GM21515 (cell line): ENCODE measurements around the gene TTC4.

Source experiments
- ATAC-seq: cut with Tn5 transposase; IDR thresholded peaks from one replicate; pipeline ENCODE4 v1.9.1; 2021; ENCODE audit not compliant: unreplicated experiment

Gene TTC4

DNA sequence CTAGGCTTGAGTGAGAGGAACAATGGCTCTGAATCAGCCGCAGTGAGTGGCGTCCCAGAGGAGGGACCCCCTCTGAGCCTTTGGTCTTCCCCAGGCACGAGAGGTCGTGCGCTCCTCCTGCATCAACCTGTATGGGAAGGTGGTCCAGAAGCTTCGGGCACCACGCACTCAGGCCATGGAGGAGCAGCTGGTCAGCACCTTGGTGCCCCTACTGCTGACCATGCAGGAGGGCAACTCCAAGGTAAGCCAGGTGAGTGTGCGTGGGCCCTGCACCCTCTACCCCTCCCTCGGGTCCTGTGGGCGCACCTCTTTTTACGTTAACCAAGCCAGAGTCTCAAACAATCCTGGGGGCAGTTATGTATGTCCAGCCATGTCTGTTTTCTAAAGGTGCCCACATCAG is 13.7 kb upstream of the TTC4 start:
- ATAC-seq: no peak

DNA sequence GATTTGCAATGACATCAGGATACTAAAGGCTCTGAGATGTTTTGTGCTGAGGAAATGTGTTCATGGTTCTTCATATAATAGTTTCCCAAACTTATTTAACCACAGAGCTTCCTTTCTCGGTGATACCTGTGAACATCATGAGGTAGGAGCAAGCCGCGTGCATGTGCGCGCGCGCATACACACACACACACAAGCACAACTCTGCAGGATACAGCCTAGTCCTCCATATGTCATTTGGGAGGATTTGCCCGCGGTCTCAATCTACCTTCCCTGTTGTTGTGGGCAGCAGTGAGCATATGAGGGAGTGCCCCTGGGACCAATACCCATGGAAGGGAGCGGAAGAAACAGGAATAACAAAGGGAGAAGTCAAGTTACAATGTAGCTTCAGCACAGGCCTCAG is 12.2 kb upstream of the TTC4 start:
- ATAC-seq: no peak

DNA sequence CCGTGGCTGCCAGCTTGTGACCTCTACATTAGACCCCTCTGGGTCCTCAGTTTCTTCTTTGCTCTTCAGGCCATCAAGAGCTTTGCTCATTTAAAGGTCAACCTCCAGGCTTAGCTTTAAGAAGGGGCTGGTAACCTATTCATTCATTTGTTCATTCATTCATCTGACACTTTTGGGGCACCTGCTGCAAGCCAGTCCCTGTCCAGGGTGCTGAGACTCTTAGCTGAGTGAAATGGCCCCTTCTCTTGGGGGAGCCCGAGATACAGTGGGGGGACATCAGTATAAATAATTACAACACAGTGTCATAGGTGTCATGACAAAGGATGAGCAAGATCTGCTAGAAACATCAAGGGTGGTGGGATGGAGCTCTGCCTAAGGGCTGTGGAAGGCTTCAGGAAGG is 10.5 kb upstream of the TTC4 start:
- ATAC-seq: no peak

DNA sequence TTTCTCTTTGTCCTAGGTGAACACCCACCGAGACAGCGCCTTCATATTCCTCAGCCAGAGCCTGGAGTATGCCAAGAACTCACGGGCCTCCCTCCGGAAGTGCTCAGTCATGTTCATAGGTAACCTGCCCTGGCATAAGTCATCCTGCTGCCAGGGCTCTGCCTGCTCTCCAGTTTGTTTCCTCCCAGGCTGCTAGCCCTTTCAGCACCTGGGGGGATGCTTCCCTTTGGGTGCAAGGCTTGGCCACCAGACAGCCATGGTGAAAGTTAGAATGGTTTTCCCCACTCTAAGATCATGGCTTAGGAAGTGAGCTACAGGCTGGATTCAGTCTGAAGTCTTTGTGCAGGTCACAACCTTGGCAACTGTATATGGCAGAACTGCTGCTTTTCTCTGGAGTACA is 9.2 kb upstream of the TTC4 start:
- no peak for ATAC-seq

DNA sequence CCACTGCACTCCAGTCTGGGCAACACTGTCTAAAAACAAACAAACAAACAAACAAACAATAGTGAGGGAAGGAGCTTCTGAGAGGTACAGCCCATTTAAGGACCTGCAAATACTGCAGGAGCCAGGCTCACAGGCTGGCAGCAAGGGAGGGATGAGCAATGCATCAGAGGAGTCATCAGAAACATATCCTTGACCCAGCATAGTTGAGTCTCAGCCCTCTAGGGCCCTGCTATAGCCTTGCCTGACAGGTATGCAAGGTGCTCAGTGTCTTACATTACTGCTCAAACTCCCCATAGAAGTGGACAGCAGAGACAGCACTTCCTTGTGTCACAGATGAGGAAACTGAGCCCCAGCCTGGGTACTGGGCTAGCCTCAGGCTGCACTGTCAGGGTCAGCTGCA is 7.3 kb upstream of the TTC4 start:
- no peak for ATAC-seq

DNA sequence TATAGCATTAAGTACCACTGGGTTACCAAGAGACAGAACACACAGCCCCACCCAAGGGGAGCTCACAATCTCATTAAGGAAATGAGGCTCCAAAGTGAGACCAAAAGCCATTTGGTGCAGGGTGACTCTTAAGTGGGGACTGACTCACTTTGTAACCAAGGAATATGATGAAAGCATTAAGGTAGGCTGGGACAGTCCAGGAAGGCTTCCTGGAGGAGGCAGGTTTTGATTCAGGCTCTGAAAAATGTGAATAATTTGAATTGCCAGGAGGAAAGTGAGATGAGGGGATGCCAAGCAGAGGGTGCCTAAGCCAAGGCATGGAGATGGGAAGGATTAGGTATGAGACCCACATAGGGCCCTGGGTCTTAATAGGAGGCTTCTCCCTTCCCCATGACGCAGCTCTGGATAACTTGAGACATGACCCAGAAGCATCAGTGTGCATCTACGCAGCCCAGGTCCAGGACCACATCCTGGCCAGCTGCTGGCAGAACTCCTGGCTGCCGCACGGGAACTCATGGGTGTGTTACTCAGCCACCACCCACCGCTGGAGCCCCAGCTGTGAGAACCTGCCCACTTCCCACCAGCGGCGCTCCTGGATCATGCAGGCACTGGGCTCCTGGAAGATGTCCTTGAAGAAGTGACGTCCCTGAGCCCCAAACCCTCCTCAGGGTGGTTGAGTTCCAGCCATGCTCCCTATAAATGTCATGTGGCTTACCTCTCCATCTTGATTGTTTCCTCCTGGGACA is 5.9 kb upstream of the TTC4 start:
- no peak for ATAC-seq

DNA sequence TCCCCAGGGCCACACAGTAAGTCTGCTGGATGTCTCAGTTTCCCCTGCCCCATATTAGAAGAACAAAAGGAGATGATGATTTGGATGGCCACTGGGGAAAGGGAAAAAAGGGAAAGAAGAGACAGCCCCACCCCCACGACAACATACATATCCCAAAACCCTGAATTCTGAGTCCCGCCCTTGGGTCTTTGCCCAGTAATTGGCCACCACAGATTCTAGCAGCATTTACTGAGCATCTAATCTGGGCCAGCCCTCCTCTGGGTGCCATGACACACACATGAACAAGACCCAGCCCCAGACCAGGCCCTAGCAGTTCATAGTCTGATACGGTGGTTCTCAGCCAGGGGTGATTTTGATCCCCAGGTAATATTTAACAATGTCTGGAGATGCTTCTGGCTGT is 5.2 kb upstream of the TTC4 start:
- ATAC-seq: no peak

DNA sequence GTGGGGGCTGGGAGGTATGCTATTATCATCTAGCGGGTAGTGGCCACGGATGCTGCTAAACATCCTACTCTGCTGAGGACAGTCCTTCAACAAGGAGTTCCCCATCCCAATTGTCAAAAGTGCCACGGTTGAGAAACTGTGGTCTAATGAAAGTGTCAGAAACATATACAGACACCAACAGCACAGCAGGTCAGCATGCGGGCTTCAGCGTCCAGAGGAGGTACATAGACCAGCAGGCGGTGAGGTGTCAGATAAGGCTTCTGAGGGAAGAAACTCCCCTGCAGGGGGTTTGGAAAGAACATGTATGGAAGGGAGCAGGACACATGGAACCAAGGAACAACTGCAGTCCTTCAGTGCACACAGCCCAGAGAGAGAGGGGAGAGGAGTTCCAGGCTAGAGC is 4.8 kb upstream of the TTC4 start:
- ATAC-seq: no peak

DNA sequence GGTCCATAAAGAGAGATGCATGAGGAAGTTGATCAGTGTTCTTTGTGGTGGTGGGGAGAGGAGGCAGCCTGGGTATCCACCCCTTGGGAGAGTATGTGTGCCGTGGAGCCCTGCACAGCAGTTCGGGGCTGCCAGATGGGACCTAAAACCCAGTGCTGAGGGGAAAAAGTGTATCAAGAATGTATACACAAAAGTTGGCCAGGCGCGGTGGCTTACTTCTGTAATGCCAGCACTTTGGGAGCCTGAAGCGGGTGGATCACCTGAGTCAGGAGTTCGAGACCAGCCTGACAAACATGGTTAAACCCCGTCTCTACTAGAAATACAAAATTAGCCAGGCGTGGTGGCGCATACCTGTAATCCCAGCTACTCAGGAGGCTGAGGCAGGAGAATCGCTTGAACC is 4.1 kb upstream of the TTC4 start:
- ATAC-seq: no peak

DNA sequence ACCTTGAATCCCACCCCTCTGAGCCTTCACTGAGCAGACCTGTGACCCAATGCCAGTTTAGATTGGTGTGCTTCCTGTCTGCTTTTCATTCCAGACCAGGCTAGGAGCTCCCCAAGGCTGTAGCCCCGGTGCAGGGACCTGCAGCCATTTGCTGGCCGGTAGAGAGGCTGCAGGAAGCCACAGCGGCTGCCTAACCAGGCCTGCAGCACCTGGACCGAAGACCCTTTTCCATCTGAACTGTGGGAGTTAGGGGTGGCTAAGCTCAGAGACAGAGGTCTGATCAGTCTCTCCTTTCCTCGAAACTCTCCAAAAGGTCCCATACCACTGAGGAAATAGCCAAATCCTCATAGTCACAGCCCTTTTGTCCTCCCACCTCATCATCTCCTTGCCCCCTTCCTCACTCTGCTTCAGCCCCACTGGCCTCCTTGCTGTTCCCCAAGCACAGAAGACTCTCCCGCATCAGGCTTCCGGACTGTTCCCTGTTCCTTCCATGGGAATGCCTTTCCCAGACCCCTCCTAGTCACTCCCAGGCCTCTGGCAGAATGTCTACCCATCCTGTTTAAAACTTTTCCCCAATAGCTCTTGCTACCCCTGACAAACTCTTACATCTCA is 674 bp upstream of the TTC4 start:
- ATAC-seq: no peak

DNA sequence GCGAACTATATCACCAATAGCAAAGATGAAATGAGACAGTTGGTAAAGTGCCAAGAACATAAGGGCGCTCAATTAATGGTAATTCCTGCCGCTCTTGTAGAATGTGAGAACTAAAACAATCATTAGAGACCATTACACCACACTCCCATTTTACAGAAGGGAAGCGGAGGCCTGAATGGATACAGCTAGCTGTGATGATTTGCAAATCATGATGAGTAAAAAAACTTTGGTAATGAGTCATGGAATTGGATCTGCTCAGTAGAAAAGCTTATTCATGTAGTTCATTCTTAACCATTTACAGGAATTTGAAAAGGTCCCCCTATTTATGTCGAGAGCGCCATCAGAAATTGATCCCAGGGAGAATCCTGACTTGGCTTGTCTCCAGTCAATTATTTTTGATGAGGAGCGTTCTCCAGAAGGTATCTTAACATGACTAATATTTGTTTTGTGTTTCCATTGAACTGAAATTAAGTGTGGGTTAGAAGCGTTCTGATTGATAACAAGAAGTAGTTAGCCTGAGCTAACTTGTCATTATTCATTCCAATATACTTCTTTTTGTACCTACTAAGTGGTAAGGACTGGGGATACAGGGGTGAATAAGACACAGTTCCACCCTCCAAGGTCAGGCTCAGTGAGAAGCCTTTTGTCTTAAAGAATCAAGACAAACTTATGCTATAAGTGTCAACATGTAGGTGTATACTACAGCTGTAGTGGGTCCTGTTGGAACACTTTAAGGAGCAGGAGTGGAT is 812 bp downstream of the TTC4 start:
- no peak for ATAC-seq

DNA sequence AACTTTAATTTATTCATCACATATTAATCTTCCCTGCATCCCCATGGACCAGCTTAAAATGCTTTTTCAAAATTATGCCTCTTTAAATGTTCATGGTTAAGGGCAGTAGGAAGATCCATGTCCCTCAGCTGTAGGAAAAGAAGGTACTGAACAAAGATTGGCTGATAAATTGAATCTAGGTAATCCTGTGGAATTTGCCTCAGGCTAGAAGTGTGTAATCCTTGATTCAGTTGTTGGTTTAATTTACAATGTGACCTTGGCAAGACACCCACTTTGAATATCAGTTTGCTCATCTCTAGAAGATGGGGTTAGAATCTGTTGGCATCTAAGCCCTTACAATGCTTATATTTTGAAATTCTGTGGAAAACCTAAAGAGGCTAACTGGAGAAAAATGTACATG is 6.1 kb downstream of the TTC4 start:
- no peak for ATAC-seq

DNA sequence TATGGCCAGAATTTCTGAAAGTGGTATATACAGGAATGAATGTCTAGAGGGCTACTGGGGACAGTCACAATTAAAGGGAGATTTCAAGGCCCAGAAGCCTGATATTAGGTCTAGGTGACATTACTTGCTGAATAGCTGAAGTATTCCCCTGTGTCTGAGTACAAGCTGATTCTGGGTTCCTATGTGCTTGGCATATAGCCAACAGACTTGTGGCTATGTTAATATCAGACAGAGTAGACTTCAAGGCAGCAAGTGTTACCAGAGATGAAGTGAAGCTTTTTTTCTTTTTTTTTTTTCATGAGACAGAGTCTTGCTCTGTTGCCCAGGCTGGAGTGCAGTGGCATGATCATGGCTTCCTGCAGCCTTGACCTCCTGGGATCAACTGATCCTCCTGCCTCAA is 8.3 kb downstream of the TTC4 start:
- no peak for ATAC-seq

DNA sequence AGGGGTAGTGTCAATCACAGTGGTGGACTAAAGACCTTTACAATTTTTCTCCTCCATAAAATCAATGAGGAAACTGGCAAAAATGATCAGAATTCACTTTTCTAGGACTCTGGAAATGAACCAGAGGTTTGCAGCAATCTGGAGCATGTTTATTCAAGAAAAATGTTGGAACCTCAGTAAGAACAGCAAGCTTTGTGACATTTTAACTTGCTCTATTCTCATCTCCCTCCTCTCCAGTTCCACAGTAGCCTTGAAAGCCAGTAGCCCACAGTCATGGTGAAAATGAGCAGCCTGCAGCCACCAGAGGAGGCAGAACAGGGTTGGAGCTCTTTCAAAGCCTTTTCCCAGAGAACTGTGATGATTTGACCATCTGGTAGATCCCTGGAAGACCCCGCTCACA is 9.1 kb downstream of the TTC4 start:
- ATAC-seq: no peak

DNA sequence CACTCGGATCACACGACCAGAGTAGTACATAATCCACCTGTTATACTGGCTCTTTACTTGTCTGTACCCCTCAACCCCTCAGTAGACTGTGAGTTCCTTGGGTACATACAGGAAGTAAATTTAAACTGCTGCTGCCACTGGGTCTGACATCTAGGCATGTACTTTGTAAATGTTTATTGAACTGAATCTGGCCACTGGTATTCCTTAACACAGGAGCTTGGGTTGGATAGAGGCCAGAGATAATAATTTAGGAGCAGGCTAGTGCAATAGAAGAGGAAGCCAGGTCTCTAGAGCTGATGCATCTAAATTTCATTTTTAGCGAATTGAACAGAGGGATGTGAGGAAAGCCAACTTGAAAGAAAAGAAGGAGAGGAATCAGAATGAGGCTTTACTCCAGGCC is 12.4 kb downstream of the TTC4 start:
- ATAC-seq: no peak

DNA sequence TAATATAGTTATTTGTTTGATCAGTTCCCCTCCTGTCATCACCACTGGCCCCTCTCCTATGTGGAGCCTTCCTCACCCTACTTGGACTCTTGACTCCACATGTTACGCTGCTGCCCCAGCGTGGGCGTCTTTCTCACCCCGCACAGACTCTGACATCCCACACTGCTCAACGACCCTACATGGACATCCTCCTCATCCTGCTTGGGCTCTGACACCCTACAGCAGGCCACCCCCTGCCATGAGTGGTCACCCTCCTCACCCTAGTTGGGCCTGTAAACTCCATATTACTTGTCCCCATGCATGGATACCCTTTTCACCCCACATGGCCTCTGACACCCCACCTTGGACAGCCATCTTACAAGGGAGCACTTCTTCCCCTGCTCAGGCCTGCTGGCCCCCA is 21.0 kb downstream of the TTC4 start:
- ATAC-seq: no peak

DNA sequence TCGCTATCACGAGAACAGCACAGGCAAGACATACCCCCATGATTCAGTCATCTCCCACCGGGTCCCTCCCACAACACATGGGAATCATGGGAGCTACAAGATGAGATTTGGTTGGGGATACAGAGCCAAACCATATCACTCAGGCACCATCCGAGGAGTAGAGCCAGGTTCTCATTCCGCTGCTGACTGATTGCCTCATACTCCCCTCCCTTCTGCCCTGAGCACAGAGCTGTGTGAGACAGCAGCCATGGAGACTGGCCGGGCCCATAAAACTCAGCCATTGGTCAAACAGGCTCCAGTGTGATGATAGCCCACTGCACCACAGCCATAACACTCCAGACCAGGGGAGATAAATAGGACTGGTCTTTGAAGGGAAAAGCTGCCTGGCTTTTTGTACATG is 22.6 kb downstream of the TTC4 start:
- no peak for ATAC-seq

DNA sequence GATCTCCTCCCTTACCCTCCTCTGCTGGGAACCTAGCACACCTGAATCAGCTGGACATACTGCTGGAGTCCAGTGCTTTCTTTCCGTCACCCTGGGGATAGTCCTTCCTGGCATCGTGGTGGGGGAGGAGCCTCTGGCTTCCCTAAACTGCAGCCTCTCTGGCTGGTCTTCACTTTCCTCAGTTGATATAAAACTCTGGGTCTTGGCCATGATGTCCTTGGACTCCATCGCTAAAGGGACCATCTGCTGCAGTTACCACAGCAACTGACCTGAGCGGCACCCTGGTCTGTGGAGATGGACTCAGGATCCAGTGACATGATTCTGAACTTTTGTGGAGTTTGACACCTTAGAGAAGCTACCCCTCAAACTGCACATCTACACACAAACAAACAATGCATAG is 25.9 kb downstream of the TTC4 start:
- no peak for ATAC-seq

DNA sequence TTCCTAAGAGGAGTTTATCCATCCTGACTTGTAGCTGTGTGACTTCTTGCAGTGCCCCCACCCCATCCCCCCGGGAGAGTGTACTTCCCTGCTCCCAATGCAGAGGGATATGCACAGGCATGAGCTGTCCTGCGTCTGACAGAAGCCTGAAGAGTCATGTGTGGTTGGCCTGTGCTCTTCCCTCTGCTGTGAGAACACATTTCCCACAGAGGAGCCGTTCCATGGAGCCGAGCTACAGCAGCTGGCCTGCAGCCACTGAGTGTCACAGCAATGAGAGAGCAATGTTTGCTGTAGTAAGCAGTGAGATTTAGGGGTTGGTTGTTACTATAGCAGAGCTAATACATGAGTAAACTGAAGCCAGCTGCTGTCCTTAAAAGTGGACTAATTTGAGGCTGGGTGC is 26.6 kb downstream of the TTC4 start:
- ATAC-seq: no peak

DNA sequence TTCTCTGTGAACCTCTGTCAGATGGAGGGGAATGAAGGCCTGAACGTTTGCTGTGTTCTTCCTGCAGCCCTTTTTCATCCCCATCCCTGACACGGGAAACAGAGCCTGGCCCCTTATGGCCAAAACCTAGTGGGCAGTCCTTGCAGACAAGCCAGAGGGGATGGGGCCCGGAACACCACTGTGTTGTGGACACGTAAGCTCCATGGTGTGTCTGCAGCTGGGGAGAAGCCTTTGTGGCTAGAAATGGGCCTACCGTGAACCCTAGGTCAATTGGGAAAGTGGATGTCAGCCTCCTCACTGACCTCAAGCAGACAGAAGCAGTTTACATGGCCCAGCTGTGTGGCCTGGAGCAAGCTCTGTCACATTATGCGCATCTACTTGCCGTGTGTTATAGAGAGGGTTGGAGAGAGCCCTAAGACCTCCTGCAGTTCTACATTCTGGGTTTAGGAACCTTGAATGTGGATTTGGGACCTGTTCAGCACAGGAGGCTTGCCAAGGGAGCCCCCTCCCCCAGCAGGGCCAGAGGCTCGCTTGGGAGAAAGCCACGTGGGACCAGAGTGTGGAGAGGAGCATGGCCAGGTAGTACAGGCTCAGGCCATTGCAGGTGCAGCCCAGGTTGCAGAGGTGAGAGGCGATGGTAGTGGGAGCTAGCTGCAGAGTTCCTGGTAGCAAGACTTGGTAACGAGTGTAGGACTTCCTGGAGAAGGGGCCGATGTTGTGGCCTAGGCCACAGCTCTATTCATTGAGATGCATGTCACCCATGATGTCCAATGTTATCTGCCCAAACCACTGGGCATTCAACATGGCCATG is 28.0 kb downstream of the TTC4 start:
- no peak for ATAC-seq

DNA sequence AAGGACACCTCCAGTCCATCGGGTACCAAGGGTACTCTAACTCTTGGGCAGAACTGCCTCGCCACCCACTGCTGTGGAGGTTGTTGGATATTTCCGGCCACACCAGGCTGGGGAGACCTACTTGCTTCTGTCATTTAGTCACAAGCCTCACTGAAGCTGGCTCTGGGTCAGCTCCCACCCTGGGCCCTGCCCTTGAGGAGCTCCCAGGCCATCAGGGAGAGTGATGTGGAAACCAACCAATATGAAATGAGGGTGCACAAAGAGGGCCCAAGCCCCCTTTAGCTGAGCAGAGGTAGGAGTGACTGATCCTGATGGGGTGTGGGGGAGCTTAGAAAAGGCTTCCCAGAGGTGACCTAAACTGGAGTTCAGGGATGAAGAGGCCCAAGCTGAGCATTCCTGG is 29.0 kb downstream of the TTC4 start:
- no peak for ATAC-seq

DNA sequence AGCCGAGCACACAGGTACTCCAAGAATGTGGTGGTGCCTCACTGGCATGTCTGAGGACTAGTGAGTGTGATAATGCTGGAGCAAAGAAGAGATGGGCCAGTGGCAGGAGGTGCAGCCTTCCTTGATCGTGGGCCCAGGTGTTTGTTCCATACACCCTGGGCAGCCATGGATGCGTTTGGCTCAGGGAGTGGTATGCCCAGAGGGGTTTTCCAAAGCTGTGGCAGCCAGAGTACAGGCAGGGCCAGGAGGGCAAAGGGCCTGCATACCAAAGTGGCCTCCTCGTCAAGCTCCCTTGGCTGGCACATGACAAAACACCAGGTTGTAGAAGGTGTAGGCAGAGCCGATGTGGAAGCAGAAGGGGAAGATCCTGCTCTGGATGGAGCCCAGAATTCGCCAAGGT is 29.6 kb downstream of the TTC4 start:
- no peak for ATAC-seq
